Coronary artery (tissue), 2 donors: ENCODE results near the gene GRIN2A.

Source experiments
- DNase-seq: peaks from one replicate; pipeline ENCODE4 v3.0.0-alpha.2; 2017; ENCODE audit warnings: low spot score
- H3K27ac ChIP-seq, 2 donors: fragments of 200-600 bp; sonication (generic); one replicate each; pipeline ENCODE4 v1.5.1; 2016 to 2019
- H3K4me3 ChIP-seq: fragments of 200-600 bp; sonication (generic); 2 replicates; pipeline ENCODE4 v1.5.1; 2016; ENCODE audit warnings: mild to moderate bottlenecking, moderate library complexity
- CTCF ChIP-seq: fragments of 200-600 bp; sonication (generic); IDR thresholded peaks from one replicate; pipeline ENCODE4 v1.5.1; 2019; ENCODE audit warnings: antibody characterized with exemption

Gene GRIN2A

GRCh38 chr16:10020866-10021265 is 161.4 kb downstream of the GRIN2A start:
- no peak overlapping the region for H3K4me3 ChIP-seq
- DNase-seq = no peak
- no peak overlapping the region for H3K27ac ChIP-seq
- no peak for TF ChIP-seq CTCF

- H3K27ac ChIP-seq = no peak overlapping the region
- TF ChIP-seq CTCF = no peak
- no peak for DNase-seq
- no peak overlapping the region for H3K4me3 ChIP-seq
Measured at GRCh38 chr16:10016752-10017151, 165.5 kb downstream of the GRIN2A start.

GRCh38 chr16:10015397-10015796 is 166.8 kb downstream of the GRIN2A start:
- DNase-seq = no peak
- no peak for TF ChIP-seq CTCF
- Histone ChIP-seq H3K27ac (no peak overlapping the region), H3K4me3 (no peak overlapping the region)

GRCh38 chr16:10013774-10014173 is 168.5 kb downstream of the GRIN2A start:
- H3K4me3 ChIP-seq = no peak overlapping the region
- DNase-seq = no peak
- H3K27ac ChIP-seq = no peak overlapping the region
- no peak for TF ChIP-seq CTCF

- H3K27ac ChIP-seq = no peak overlapping the region
- no peak for TF ChIP-seq CTCF
- no peak for DNase-seq
Measured at GRCh38 chr16:10013364-10013763, 168.9 kb downstream of the GRIN2A start.

GRCh38 chr16:10009684-10010083 is 172.5 kb downstream of the GRIN2A start:
- no peak for TF ChIP-seq CTCF
- no peak for DNase-seq
- Histone ChIP-seq H3K4me3 (no peak overlapping the region), H3K27ac (no peak overlapping the region)

More at GRCh38 chr16:10013364-10013763, 168.9 kb downstream of the GRIN2A start:
- H3K4me3 ChIP-seq = no peak overlapping the region

- no peak for DNase-seq
- TF ChIP-seq CTCF = no peak
- H3K27ac ChIP-seq = no peak overlapping the region
- H3K4me3 ChIP-seq = no peak overlapping the region
Measured at GRCh38 chr16:10003486-10003885, 178.7 kb downstream of the GRIN2A start.
